ENCODE results near the gene H3-3A.

The H3-3A gene

GRCh38 chr1:226116673-226117072 lies 54.2 kb downstream of the H3-3A start:
- no peak for DNase-seq

- DNase-seq = no peak
Measured at GRCh38 chr1:226117330-226117729, 54.8 kb downstream of the H3-3A start.

GRCh38 chr1:226118357-226118756 lies 55.8 kb downstream of the H3-3A start:
- DNase-seq = no peak

DNA sequence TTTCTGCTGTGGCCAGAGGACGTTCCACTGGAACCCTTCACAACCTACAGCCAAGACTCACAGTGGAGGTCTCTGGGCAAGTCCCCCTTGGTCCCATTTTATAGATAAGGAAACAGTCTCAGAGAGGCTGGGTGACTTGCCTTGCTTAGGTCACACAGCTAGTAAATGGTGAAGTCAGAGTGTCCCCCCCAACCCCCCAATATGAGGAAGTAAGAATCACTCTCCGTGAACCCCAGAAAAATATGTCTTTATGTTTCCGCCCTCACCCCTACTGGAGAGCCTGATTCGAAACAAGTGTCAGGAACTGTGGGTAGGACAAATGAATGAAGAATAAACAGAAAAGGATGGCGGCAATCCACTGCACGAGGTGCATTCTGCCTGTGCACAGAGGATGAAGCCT lies 56.7 kb downstream of the H3-3A start:
- no peak for DNase-seq

DNA sequence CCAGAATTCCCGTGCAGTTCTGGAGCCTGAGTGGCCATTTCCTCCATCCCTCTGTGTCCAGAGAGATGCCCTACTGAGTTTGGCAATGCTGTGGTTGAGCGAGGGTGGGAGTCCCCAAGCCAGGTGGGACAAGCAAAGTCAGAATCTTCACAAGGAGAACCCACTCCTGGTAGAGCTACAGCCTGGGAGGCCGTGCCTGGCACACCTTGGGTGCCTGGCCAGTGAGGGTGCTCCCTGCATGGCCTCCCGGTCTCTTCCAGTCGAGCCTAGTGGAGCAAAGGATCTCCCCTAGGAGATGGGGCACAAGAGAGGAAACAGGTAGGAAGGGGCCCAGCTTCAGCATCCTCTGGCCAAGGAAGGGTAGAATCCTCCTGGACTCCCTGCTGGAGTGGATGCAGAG lies 57.9 kb downstream of the H3-3A start:
- DNase-seq = no peak

GRCh38 chr1:226121049-226121586 lies 58.6 kb downstream of the H3-3A start:
- no peak for DNase-seq
